ENCODE results near the gene CD320.

Gene CD320

DNA sequence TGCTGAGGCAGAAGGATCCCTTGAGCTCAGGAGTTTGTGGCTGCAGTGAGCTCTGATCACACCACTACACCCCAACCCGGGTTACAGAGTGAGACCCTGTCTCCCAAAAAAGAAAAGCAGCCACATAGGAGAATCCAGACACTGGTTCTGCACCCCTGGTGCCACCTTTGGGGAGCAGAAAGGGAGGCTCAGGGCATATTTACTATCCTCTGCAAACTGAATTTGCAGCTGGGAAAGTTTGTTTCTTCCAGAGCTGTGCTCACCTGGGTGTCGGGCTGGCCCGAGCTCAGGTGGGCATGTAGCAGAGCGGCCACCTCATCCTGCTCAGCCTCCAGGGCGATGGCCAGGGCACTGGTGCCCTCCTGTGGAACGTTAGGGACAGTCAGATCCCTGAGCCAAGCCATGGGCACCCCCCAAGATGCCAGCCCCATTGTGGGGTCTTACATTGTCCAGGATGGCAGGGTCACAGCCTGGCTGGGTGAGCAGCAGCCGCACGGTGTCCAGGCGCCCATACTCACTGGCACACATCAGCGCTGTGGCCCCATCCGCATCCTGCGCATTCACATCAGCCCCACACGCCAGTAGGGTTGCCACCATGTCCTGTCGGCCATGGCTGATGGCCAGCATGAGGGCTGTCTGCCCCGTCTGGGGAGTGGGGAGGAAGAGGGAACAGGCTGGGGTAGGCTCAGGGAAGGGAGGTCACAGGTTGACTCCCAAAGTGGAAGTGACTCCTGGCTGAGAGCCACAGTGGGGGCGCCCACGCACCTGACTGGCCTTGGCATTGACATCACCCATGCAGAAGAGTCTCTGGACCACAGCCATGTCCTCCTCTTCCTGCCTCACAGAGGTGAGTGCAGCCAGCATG lies 16.3 kb upstream of the CD320 start:
- H3K9me3 ChIP-seq (ENCODE audit: control insufficient read depth, low read length) = peaks cover 6% of the 10 kb centered on the region
- no peak overlapping the region for H3K4me3 ChIP-seq (ENCODE audit: insufficient read depth in 1 of 2, low read depth in 1 of 2, low read length in 2 of 2)
- H3K4ac ChIP-seq (ENCODE audit: low read depth in 1 of 2, low read length in 2 of 2) = no peak overlapping the region
- H3K79me1 ChIP-seq (replicated peaks; ENCODE audit: low read length, poor library complexity, severe bottlenecking) = peaks cover 2% of the 10 kb centered on the region
- H3K23ac ChIP-seq (ENCODE audit: low read length in 2 of 2) = no peak overlapping the region
- no peak overlapping the region for H2BK15ac ChIP-seq (ENCODE audit: low read depth, poor library complexity, severe bottlenecking)
- H3K27ac ChIP-seq (ENCODE audit: low read length, poor library complexity, severe bottlenecking) = no peak overlapping the region
- H3K4me2 ChIP-seq (ENCODE audit: low read length, poor library complexity, severe bottlenecking) = no peak overlapping the region
- no peak overlapping the region for H2BK120ac ChIP-seq (ENCODE audit: low read depth, low read length)
- H3K4me1 ChIP-seq (ENCODE audit: control insufficient read depth, insufficient read depth, low read depth, low read length) = peaks cover 19% of the 10 kb centered on the region
- no peak overlapping the region for H2AK5ac ChIP-seq (ENCODE audit: low read length, severe bottlenecking)
- H4K8ac ChIP-seq (ENCODE audit: low read length) = no peak overlapping the region
- no peak overlapping the region for H2BK12ac ChIP-seq (ENCODE audit: low read length in 2 of 2)
- H4K91ac ChIP-seq (ENCODE audit: low read length) = peak overlapping the region; percentile 12
- peaks cover 0 to 9% of the 10 kb centered on the region in 2 experiments for H3K27me3 ChIP-seq (ENCODE audit: control insufficient read depth in 1 of 2, insufficient read depth in 1 of 2, low read length in 2 of 2)
- no peak overlapping the region for H3K18ac ChIP-seq (ENCODE audit: low read depth in 1 of 2, low read length in 2 of 2)
- H3K9ac ChIP-seq (ENCODE audit: low read length) = no peak overlapping the region
- peaks cover 21 to 22% of the 10 kb centered on the region in 2 experiments for H3K36me3 ChIP-seq (ENCODE audit: control insufficient read depth in 1 of 2, insufficient read depth in 2 of 2, low read depth in 1 of 2, low read length in 2 of 2)
- 88% methylated on average over 15 of the region's 17 CpGs for WGBS
- H2BK5ac ChIP-seq (ENCODE audit: low read depth, low read length, poor library complexity, severe bottlenecking) = no peak overlapping the region
- no peak overlapping the region for H2AFZ ChIP-seq (ENCODE audit: low read depth, low read length)
- H3K14ac ChIP-seq (ENCODE audit: low read length in 2 of 2) = no peak overlapping the region
- DNase-seq = no peak

DNA sequence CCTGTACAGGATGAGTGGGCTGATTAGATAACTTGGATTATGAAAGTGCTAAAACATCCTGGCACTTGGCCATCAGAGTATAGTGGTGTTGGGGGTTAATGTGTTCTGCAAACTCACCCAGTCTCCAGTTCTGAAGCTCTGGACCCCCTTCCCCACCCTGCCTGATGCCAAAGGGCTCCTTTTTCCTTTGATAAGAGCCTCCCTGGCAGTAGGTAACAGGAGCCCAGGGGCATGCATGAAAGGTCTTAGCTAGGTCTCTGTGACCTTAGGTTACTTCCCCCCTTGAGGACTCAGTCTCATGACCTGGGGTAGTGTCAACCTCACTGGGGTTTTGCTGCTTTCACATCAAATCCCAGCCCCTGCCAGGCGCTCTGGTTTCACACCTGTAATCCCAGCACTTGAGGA lies 15.6 kb upstream of the CD320 start:
- 96% methylated on average over 1 of the region's 1 CpG for WGBS
- Histone ChIP-seq H3K9ac (ENCODE audit: low read length) (no peak overlapping the region), H2BK15ac (ENCODE audit: low read depth, poor library complexity, severe bottlenecking) (no peak overlapping the region), H3K18ac (ENCODE audit: low read depth in 1 of 2, low read length in 2 of 2) (no peak overlapping the region), H2BK5ac (ENCODE audit: low read depth, low read length, poor library complexity, severe bottlenecking) (no peak overlapping the region), H2BK120ac (ENCODE audit: low read depth, low read length) (no peak overlapping the region), H3K36me3 (ENCODE audit: control insufficient read depth in 1 of 2, insufficient read depth in 2 of 2, low read depth in 1 of 2, low read length in 2 of 2) (peaks cover 21 to 22% of the 10 kb centered on the region in 2 experiments), H3K23ac (ENCODE audit: low read length in 2 of 2) (no peak overlapping the region), H3K27me3 (ENCODE audit: control insufficient read depth in 1 of 2, insufficient read depth in 1 of 2, low read length in 2 of 2) (peaks cover 0 to 9% of the 10 kb centered on the region in 2 experiments), H3K79me1 (replicated peaks; ENCODE audit: low read length, poor library complexity, severe bottlenecking) (peaks cover 4% of the 10 kb centered on the region), H3K27ac (ENCODE audit: low read length, poor library complexity, severe bottlenecking) (no peak overlapping the region), H3K9me3 (ENCODE audit: control insufficient read depth, low read length) (peaks cover 6% of the 10 kb centered on the region), H2BK12ac (ENCODE audit: low read length in 2 of 2) (no peak overlapping the region), H3K4me2 (ENCODE audit: low read length, poor library complexity, severe bottlenecking) (no peak overlapping the region), H4K91ac (ENCODE audit: low read length) (no peak overlapping the region), H2AFZ (ENCODE audit: low read depth, low read length) (no peak overlapping the region), H4K8ac (ENCODE audit: low read length) (no peak overlapping the region), H2AK5ac (ENCODE audit: low read length, severe bottlenecking) (no peak overlapping the region), H3K14ac (ENCODE audit: low read length in 2 of 2) (no peak overlapping the region), H3K4me3 (ENCODE audit: insufficient read depth in 1 of 2, low read depth in 1 of 2, low read length in 2 of 2) (no peak overlapping the region), H3K4me1 (ENCODE audit: control insufficient read depth, insufficient read depth, low read depth, low read length) (peaks cover 19% of the 10 kb centered on the region), H3K4ac (ENCODE audit: low read depth in 1 of 2, low read length in 2 of 2) (no peak overlapping the region)
- no peak for DNase-seq

DNA sequence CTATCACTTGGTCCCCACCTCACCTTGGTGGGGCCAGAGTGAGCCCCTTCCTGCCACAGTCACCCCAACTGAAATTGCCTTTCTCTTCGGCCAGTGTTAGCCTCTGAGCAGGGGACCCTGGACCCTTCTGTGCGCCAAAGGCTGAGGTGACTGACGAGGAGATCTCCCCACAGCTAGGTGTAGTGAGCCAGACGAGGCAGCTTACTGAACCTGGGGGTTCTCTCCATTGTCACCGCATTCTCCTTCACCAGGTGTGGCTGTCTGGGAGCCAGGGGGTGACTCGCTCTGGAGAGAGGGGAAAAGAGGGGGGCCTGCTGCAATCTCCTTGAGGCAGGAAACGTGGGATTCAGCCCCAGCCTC lies 14.5 kb upstream of the CD320 start:
- Histone ChIP-seq H2AK5ac (ENCODE audit: low read length, severe bottlenecking) (no peak overlapping the region), H3K36me3 (ENCODE audit: control insufficient read depth in 1 of 2, insufficient read depth in 2 of 2, low read depth in 1 of 2, low read length in 2 of 2) (peaks cover 21 to 22% of the 10 kb centered on the region in 2 experiments), H3K4me2 (ENCODE audit: low read length, poor library complexity, severe bottlenecking) (peak overlapping the region; percentile 32), H2BK12ac (ENCODE audit: low read length in 2 of 2) (no peak overlapping the region), H2BK5ac (ENCODE audit: low read depth, low read length, poor library complexity, severe bottlenecking) (no peak overlapping the region), H4K8ac (ENCODE audit: low read length) (no peak overlapping the region), H3K27me3 (ENCODE audit: control insufficient read depth in 1 of 2, insufficient read depth in 1 of 2, low read length in 2 of 2) (peaks cover 0 to under 1% of the 10 kb centered on the region in 2 experiments), H3K9me3 (ENCODE audit: control insufficient read depth, low read length) (peaks cover 6% of the 10 kb centered on the region), H3K18ac (ENCODE audit: low read depth in 1 of 2, low read length in 2 of 2) (no peak overlapping the region), H3K14ac (ENCODE audit: low read length in 2 of 2) (no peak overlapping the region), H3K23ac (ENCODE audit: low read length in 2 of 2) (no peak overlapping the region), H4K91ac (ENCODE audit: low read length) (no peak overlapping the region), H3K27ac (ENCODE audit: low read length, poor library complexity, severe bottlenecking) (no peak overlapping the region), H3K79me1 (replicated peaks; ENCODE audit: low read length, poor library complexity, severe bottlenecking) (peaks cover 5% of the 10 kb centered on the region), H3K4ac (ENCODE audit: low read depth in 1 of 2, low read length in 2 of 2) (no peak overlapping the region), H2AFZ (ENCODE audit: low read depth, low read length) (no peak overlapping the region), H2BK120ac (ENCODE audit: low read depth, low read length) (no peak overlapping the region), H3K4me3 (ENCODE audit: insufficient read depth in 1 of 2, low read depth in 1 of 2, low read length in 2 of 2) (peak overlapping the region; percentile 1 to 98), H2BK15ac (ENCODE audit: low read depth, poor library complexity, severe bottlenecking) (no peak overlapping the region), H3K9ac (ENCODE audit: low read length) (peak overlapping the region; percentile 99), H3K4me1 (ENCODE audit: control insufficient read depth, insufficient read depth, low read depth, low read length) (peaks cover 18% of the 10 kb centered on the region)
- DNase-seq = no peak
- WGBS = 81% methylated on average over 7 of the region's 7 CpGs

DNA sequence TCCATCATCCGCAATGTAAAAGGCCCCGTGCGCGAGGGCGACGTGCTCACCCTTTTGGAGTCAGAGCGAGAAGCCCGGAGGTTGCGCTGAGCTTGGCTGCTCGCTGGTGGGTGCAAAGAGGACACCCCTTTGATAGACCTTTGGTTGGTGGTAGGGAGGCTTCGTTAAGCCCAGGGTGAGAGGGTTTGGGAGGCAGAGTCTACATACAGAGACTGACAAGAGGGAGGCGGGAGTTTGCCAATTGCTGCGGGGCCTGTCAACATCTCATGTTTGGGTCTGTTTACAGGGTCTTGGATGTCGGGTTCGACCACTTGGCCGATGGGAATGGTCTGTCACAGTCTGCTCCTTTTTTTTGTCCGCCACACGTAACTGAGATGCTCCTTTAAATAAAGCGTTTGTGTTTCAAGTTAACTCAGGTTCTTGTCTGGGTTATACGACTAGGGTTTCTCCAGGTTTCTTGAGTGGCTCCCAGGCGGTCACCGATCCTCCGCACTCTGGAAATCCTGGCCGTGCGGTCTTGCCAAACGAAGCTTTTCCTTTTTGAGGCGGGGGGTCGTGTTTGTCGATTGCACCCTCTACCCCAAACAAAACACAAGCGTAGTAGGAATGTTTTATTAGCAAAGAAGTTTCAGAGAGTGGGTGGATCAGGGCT lies 14.0 kb upstream of the CD320 start:
- Histone ChIP-seq H2BK15ac (ENCODE audit: low read depth, poor library complexity, severe bottlenecking) (no peak overlapping the region), H3K4me3 (ENCODE audit: insufficient read depth in 1 of 2, low read depth in 1 of 2, low read length in 2 of 2) (peak overlapping the region; percentile 76 to 98), H4K91ac (ENCODE audit: low read length) (no peak overlapping the region), H2BK120ac (ENCODE audit: low read depth, low read length) (no peak overlapping the region), H4K8ac (ENCODE audit: low read length) (peak overlapping the region; percentile 12), H2AK5ac (ENCODE audit: low read length, severe bottlenecking) (no peak overlapping the region), H3K4me2 (ENCODE audit: low read length, poor library complexity, severe bottlenecking) (peak overlapping the region; percentile 32), H3K27ac (ENCODE audit: low read length, poor library complexity, severe bottlenecking) (no peak overlapping the region), H2BK12ac (ENCODE audit: low read length in 2 of 2) (no peak overlapping the region), H3K9ac (ENCODE audit: low read length) (peak overlapping the region; percentile 99), H3K36me3 (ENCODE audit: control insufficient read depth in 1 of 2, insufficient read depth in 2 of 2, low read depth in 1 of 2, low read length in 2 of 2) (peaks cover 22 to 26% of the 10 kb centered on the region in 2 experiments), H3K4ac (ENCODE audit: low read depth in 1 of 2, low read length in 2 of 2) (peak overlapping the region in 1 of 2 experiments; percentile 5), H3K27me3 (ENCODE audit: control insufficient read depth in 1 of 2, insufficient read depth in 1 of 2, low read length in 2 of 2) (no peaks in the 10 kb centered on the region), H2AFZ (ENCODE audit: low read depth, low read length) (no peak overlapping the region), H3K23ac (ENCODE audit: low read length in 2 of 2) (no peak overlapping the region), H3K9me3 (ENCODE audit: control insufficient read depth, low read length) (peaks cover 5% of the 10 kb centered on the region), H3K18ac (ENCODE audit: low read depth in 1 of 2, low read length in 2 of 2) (peak overlapping the region in 1 of 2 experiments; percentile 76), H3K14ac (ENCODE audit: low read length in 2 of 2) (peak overlapping the region in 1 of 2 experiments; percentile 4), H3K4me1 (ENCODE audit: control insufficient read depth, insufficient read depth, low read depth, low read length) (peaks cover 18% of the 10 kb centered on the region), H2BK5ac (ENCODE audit: low read depth, low read length, poor library complexity, severe bottlenecking) (no peak overlapping the region), H3K79me1 (replicated peaks; ENCODE audit: low read length, poor library complexity, severe bottlenecking) (peaks cover 7% of the 10 kb centered on the region)
- DNase-seq = peak; percentile 18
- 21% methylated on average over 24 of the region's 30 CpGs for WGBS
